ENCODE data around the gene HAGHL.
"Not testable (repeated sequence)": the region's sequence is repeated elsewhere in the genome, so short reads cannot be mapped to it uniquely, and the experiment has no call there.

The HAGHL gene

GRCh38 chr16:689175-689897, 37.6 kb upstream of the HAGHL start:
- no peak for DNase-seq

GRCh38 chr16:691242-691641, 35.7 kb upstream of the HAGHL start:
- DNase-seq: not testable (repeated sequence)

- DNase-seq: no peak
Measured at GRCh38 chr16:692356-693108, 34.4 kb upstream of the HAGHL start.

GRCh38 chr16:693364-693763, 33.5 kb upstream of the HAGHL start:
- no peak for DNase-seq

- DNase-seq: no peak
Measured at GRCh38 chr16:693766-694165, 33.1 kb upstream of the HAGHL start.

GRCh38 chr16:694187-694862, 32.6 kb upstream of the HAGHL start:
- DNase-seq: no peak

- no peak for DNase-seq
Measured at GRCh38 chr16:694863-695354, 32.0 kb upstream of the HAGHL start.

- DNase-seq: no peak
Measured at GRCh38 chr16:695355-696089, 31.4 kb upstream of the HAGHL start.

- DNase-seq: no peak
Measured at GRCh38 chr16:698911-699671, 27.8 kb upstream of the HAGHL start.

GRCh38 chr16:700684-701584, 26.0 kb upstream of the HAGHL start:
- DNase-seq: no peak

- no peak for DNase-seq
Measured at GRCh38 chr16:702341-702740, 24.6 kb upstream of the HAGHL start.

- DNase-seq: no peak
Measured at GRCh38 chr16:703406-703805, 23.5 kb upstream of the HAGHL start.

GRCh38 chr16:704047-704446, 22.9 kb upstream of the HAGHL start:
- DNase-seq: no peak

GRCh38 chr16:704552-705380, 22.1 kb upstream of the HAGHL start:
- DNase-seq: no peak

GRCh38 chr16:705431-706188, 21.3 kb upstream of the HAGHL start, which contains the start of gene FBXL16:
TSS of gene FBXL16 (minus strand) at chr16:705801. CDS start at chr16:697405, 8,396 bp downstream.
- no peak for DNase-seq

GRCh38 chr16:706189-707061, 20.5 kb upstream of the HAGHL start:
- DNase-seq: peak; percentile 20 to 25

GRCh38 chr16:707062-707538, 19.8 kb upstream of the HAGHL start:
- DNase-seq: no peak

- no peak for DNase-seq
Measured at GRCh38 chr16:708019-708418, 18.9 kb upstream of the HAGHL start.
